B cell (primary cell): Measurements from ENCODE around the gene P4HA1. TPM values are rescaled to one million over a fixed set of nuclear protein-coding genes. Genes with fewer than 3 reads are reported as not detected.
A peak's percentile ranks its signal among the peaks of the same experiment; 100 is the strongest.

Source experiments
- ATAC-seq: fragments of 200-7000 bp; cut with Tn5 transposase; one replicate; pipeline ENCODE4 v1.10.0; 2021; ENCODE audit warnings: low read depth, mild to moderate bottlenecking, moderate number of reproducible peaks, moderate library complexity
- CTCF ChIA-PET: fragments of 350-600 bp; sonication (Branson Sonifier 250); formaldehyde crosslinking; loops from one replicate; lab custom pipeline; 2021; ENCODE audit warnings: antibody characterized with exemption, inconsistent platforms; lab: Charles Lee
- POLR2A ChIA-PET: fragments of 350-600 bp; sonication (Branson Sonifier 250); formaldehyde crosslinking; loops from one replicate; lab custom pipeline; 2021; ENCODE audit warnings: antibody characterized with exemption; lab: Charles Lee
- DNase-seq: peaks from one replicate; pipeline ENCODE4 v3.0.0; 2013
- H2AFZ ChIP-seq: 2 replicates; pipeline ENCODE4 v1.6.1; 2012; ENCODE audit warnings: mild to moderate bottlenecking, low read depth, low read length; ENCODE audit not compliant: insufficient read depth, poor library complexity, severe bottlenecking
- H3K27ac ChIP-seq, 2 donors: 1 replicate in 1 of 2; 2 replicates in 1 of 2; pipeline ENCODE4 v1.5.1; 2012 to 2013; ENCODE audit warnings: low read length in 2 of 2, mild to moderate bottlenecking in 2 of 2, moderate library complexity in 1 of 2
- H3K27me3 ChIP-seq, 4 experiments: fragments of 200-600 bp in 1 of 4; sonication (generic) in 1 of 4; replicated peaks in 1 of 4; 1 replicate in 2 of 4; 2 replicates in 2 of 4; pipeline versions ENCODE4 v1.6.1 to v1.7.0; 2013 to 2016; ENCODE audit warnings: low read length in 3 of 4, mild to moderate bottlenecking in 2 of 4, mixed read lengths in 1 of 4, moderate library complexity in 1 of 4; ENCODE audit not compliant: insufficient read depth in 4 of 4, control insufficient read depth in 3 of 4; ENCODE audit errors: control extremely low read depth in 1 of 4
- H3K36me3 ChIP-seq, 2 experiments: replicated peaks in 1 of 2; 1 replicate in 1 of 2; 2 replicates in 1 of 2; pipeline versions ENCODE4 v1.6.1 to v1.7.1; 2013; ENCODE audit warnings: low read length in 1 of 2; ENCODE audit not compliant: insufficient read depth in 2 of 2, control insufficient read depth in 1 of 2; ENCODE audit errors: control extremely low read depth in 1 of 2, extremely low read depth in 1 of 2
- H3K4me1 ChIP-seq, 2 donors: fragments of 200-600 bp in 1 of 2; sonication (generic) in 1 of 2; 1 replicate in 1 of 2; 2 replicates in 1 of 2; pipeline versions ENCODE4 v1.5.1 to v1.6.1; 2013 to 2017; ENCODE audit warnings: low read length in 2 of 2; ENCODE audit not compliant: control insufficient read depth in 2 of 2, insufficient read depth in 2 of 2
- H3K4me2 ChIP-seq: replicated peaks from 2 replicates; pipeline ENCODE3; 2012; ENCODE audit warnings: mild to moderate bottlenecking, low read depth, low read length; ENCODE audit not compliant: poor library complexity, severe bottlenecking
- H3K4me3 ChIP-seq, 5 experiments: fragments of 200-600 bp in 1 of 5; sonication (generic) in 1 of 5; 1 replicate in 3 of 5; 2 replicates in 2 of 5; pipeline versions ENCODE4 v1.5.1 to v1.7.0; 2011 to 2016; ENCODE audit warnings: low read length in 4 of 5, mild to moderate bottlenecking in 4 of 5, low read depth in 2 of 5, control low read depth in 1 of 5, moderate library complexity in 1 of 5; ENCODE audit not compliant: insufficient read depth in 1 of 5; ENCODE audit errors: control extremely low read depth in 1 of 5, extremely low read depth in 1 of 5
- H3K79me2 ChIP-seq: fragments of 200-600 bp; sonication (generic); one replicate; pipeline ENCODE4 v1.6.0; 2016; ENCODE audit warnings: low read length; ENCODE audit not compliant: control insufficient read depth, insufficient read depth
- H3K9ac ChIP-seq: fragments of 200-600 bp; sonication (generic); 2 replicates; pipeline ENCODE4 v1.6.1; 2017; ENCODE audit warnings: mild to moderate bottlenecking, low read length, moderate library complexity
- H3K9me3 ChIP-seq, 3 donors: one replicate each; pipeline versions ENCODE4 v1.6.1 to v1.7.1; 2013; ENCODE audit warnings: low read length in 2 of 3; ENCODE audit not compliant: control insufficient read depth in 2 of 3, insufficient read depth in 1 of 3; ENCODE audit errors: control extremely low read depth in 1 of 3
- H4K20me1 ChIP-seq: 2 replicates; pipeline ENCODE4 v1.6.0; 2012; ENCODE audit warnings: mild to moderate bottlenecking, low read length; ENCODE audit not compliant: insufficient read depth, control insufficient read depth, poor library complexity, severe bottlenecking
- H3K27ac Mint-ChIP-seq: one replicate; pipeline ENCODE4 v1.8.0; 2021; ENCODE audit warnings: mixed read lengths
- H3K27me3 Mint-ChIP-seq: one replicate; pipeline ENCODE4 v1.8.0; 2021; ENCODE audit warnings: mixed read lengths
- H3K4me1 Mint-ChIP-seq: one replicate; pipeline ENCODE4 v1.8.0; 2021; ENCODE audit warnings: mixed read lengths
- H3K4me3 Mint-ChIP-seq: one replicate; pipeline ENCODE4 v1.8.0; 2021; ENCODE audit warnings: mixed read lengths
- H3K9me3 Mint-ChIP-seq: one replicate; pipeline ENCODE4 v1.8.0; 2022; ENCODE audit warnings: mixed read lengths; ENCODE audit not compliant: insufficient read depth
- EZH2 ChIP-seq: IDR thresholded peaks from 2 replicates; pipeline ENCODE4 v1.6.1; 2012; ENCODE audit warnings: borderline replicate concordance, low read depth, mild to moderate bottlenecking, moderate library complexity, low read length; ENCODE audit not compliant: insufficient read depth, poor library complexity, severe bottlenecking
- WGBS: methylation state at CpG from one replicate; pipeline ENCODE4 v1.1.5; 2013; ENCODE audit warnings: missing lambda C conversion rate; ENCODE audit not compliant: insufficient coverage; 5-methylcytosine and 5-hydroxymethylcytosine counted together
- intact Hi-C: fragments of 100-400 bp; cut with micrococcal nuclease; formaldehyde crosslinking; loops from one replicate; pipeline ENCODE4 v1.10.0; 2022
- polyA minus RNA-seq: library from RNA; depleted of rRNA, polyadenylated mRNA; stranded (reverse); fragments of >200 nt; gene quantifications from 2 replicates; pipeline ENCODE4 v1.2.3, GENCODE V29; 2012
- polyA plus RNA-seq: library from polyadenylated mRNA; depleted of rRNA; stranded (reverse); fragments of >200 nt; gene quantifications from 2 replicates; pipeline ENCODE4 v1.2.3, GENCODE V29; 2012
- total RNA-seq, 2 donors: library from RNA; stranded (reverse); fragments of 120-200 nt in 1 of 2; gene quantifications; 1 replicate in 1 of 2; 2 replicates in 1 of 2; pipeline versions ENCODE4 v1.2.3 to v1.2.4, GENCODE V29; 2013 to 2022
- TF ChIP-seq, protein P1 (sequence below): fragments of 200-600 bp; IDR thresholded peaks from one replicate; pipeline ENCODE4 v1.8.0; 2022; ENCODE audit warnings: antibody characterized with exemption, mild to moderate bottlenecking

The P4HA1 gene
- 19.0 and 21.8 TPM in 2 replicates for total RNA-seq
- total RNA-seq (2013): 29.8 TPM
- 12.8 and 24.0 TPM in 2 replicates for polyA plus RNA-seq
- polyA minus RNA-seq: 7.2 and 8.4 TPM in 2 replicates

DNA sequence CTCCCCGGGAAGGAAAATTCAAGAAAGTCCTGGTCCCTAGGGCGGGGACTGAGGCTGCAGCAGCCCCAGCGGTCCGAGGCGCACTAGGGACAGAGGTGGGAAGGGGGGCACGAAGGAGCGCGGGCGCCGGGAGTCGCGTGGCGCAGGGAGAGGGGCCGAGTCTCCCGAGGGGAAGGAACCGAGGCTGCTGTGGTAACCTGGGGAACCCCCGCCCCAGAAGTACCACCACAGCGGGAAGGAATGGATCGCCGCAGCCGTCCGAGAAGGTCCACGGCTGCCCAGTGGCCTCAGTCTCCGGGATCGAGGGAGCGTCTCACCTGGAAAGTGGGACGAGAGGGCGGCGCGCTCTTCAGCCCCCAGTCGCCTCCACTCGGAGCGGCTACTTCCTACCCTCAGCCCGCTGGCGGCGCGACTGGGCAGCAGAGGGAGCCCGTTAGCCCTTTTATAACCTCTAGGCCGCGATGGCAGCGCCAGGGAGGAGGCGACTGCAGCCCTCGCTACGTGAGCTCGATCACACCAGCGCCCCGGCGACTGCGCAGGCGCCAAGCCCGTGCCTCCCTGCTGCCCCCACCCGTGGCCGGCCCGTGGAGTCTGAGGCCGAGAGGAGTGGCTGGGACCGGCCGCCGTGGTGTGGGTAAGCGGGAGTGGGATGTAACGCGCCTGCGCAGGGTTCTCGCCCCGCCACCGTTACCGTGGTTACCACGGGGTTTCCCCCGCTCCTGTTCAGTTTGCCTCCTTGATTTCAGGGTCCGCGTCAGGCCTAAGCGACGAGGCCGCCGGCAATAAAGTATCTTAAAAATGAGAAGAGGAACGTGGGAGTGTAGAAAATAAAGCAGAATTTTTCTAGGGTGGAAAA, at the start of gene P4HA1:
P4HA1 (minus strand) TSS at position 418 of the 856 bp plus-strand sequence. CDS start 21,983 bp downstream, outside the sequence.
- Histone ChIP-seq H3K9me3 (no peaks in the 10 kb centered on the region), H3K27me3 (no peaks in the 10 kb centered on the region), H2AFZ (peak within 1 kb of the TSS; percentile 78), H4K20me1 (peaks cover 14% of the 10 kb centered on the region), H3K36me3 (peaks cover 0 to 2% of the 10 kb centered on the region in 2 experiments), H3K4me3 (peak within 1 kb of the TSS; percentile 88 to 98 (median 92)), H3K4me2 (peak within 1 kb of the TSS; percentile 91), H3K27ac (peak within 1 kb of the TSS; percentile 93 to 98), H3K9ac (peak within 1 kb of the TSS; percentile 94), H3K79me2 (peaks cover 36% of the 10 kb centered on the region), H3K4me1 (peaks cover 10 to 18% of the 10 kb centered on the region in 2 donors)
- H3K4me1 Mint-ChIP-seq: peaks cover 30% of the 10 kb centered on the region
- POLR2A ChIA-PET: interaction anchor here (0.6 to 2.4 kb wide), 14 partner anchors 14 to 1719 kb away, joined by 3 to 7 read pairs (median 4); partner anchors contain the start of genes DNAJC9, MCU and NUDT13
- H3K4me3 Mint-ChIP-seq: peak within 1 kb of the TSS; percentile 93
- peak; percentile 100 for DNase-seq
- WGBS: under 1% methylated on average over 74 of the region's 75 CpGs
- CTCF ChIA-PET: interaction anchor here (0.6 to 5.4 kb wide), 24 partner anchors 13 to 547 kb away, joined by 3 to 111 read pairs (median 5); partner anchors contain the start of genes ECD, FAM149B1, MCU and NUDT13
- TF ChIP-seq, protein P1, sequence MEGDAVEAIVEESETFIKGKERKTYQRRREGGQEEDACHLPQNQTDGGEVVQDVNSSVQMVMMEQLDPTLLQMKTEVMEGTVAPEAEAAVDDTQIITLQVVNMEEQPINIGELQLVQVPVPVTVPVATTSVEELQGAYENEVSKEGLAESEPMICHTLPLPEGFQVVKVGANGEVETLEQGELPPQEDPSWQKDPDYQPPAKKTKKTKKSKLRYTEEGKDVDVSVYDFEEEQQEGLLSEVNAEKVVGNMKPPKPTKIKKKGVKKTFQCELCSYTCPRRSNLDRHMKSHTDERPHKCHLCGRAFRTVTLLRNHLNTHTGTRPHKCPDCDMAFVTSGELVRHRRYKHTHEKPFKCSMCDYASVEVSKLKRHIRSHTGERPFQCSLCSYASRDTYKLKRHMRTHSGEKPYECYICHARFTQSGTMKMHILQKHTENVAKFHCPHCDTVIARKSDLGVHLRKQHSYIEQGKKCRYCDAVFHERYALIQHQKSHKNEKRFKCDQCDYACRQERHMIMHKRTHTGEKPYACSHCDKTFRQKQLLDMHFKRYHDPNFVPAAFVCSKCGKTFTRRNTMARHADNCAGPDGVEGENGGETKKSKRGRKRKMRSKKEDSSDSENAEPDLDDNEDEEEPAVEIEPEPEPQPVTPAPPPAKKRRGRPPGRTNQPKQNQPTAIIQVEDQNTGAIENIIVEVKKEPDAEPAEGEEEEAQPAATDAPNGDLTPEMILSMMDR: peak; percentile 76
- no peak for TF ChIP-seq EZH2
- ATAC-seq: peak; percentile 91
- H3K9me3 Mint-ChIP-seq: no peaks in the 10 kb centered on the region
- no peaks in the 10 kb centered on the region for H3K27me3 Mint-ChIP-seq
- H3K27ac Mint-ChIP-seq: peak within 1 kb of the TSS; percentile 91
- intact Hi-C loops: loop anchor here (1.0 to 5.0 kb wide), 10 partner anchors 14 to 1731 kb away; partner anchors contain the start of genes CFAP70, ECD, FAM149B1 and KAT6B
